GM06990 (cell line): ENCODE measurements around the gene DOK4.

ENCODE experiments used
- DNase-seq: peaks from one replicate; pipeline ENCODE4 v3.0.0-alpha.2; 2011; ENCODE audit not compliant: insufficient read length; ENCODE audit errors: extremely low read depth
- H3K27me3 ChIP-seq: replicated peaks from 2 replicates; pipeline ENCODE4 v1.6.0; 2011; ENCODE audit warnings: low read length; ENCODE audit not compliant: control insufficient read depth, insufficient read depth
- H3K36me3 ChIP-seq: 2 replicates; pipeline ENCODE4 v1.5.1; 2011; ENCODE audit warnings: low read length; ENCODE audit not compliant: control insufficient read depth, insufficient read depth
- H3K4me3 ChIP-seq: replicated peaks from 2 replicates; pipeline ENCODE4 v1.5.1; 2011; ENCODE audit warnings: low read depth, mild to moderate bottlenecking, control low read depth, low read length
- CTCF ChIP-seq: IDR thresholded peaks from 2 replicates; pipeline ENCODE4 v1.5.1; 2011; ENCODE audit warnings: low read length, control low read depth, mild to moderate bottlenecking, inconsistent platforms; ENCODE audit not compliant: insufficient read depth, poor library complexity, severe bottlenecking

DOK4 gene

GRCh38 chr16:57468346-57468745 is 17.9 kb downstream of the DOK4 start:
- peaks cover 40% of the 10 kb centered on the region for H3K36me3 ChIP-seq
- no peaks in the 10 kb centered on the region for H3K27me3 ChIP-seq
- no peak overlapping the region for H3K4me3 ChIP-seq
- no peak for DNase-seq
- no peak for TF ChIP-seq CTCF

GRCh38 chr16:57464523-57464922 is 21.8 kb downstream of the DOK4 start:
- Histone ChIP-seq H3K36me3 (peaks cover 25% of the 10 kb centered on the region), H3K27me3 (no peaks in the 10 kb centered on the region), H3K4me3 (no peak overlapping the region)
- DNase-seq, result no peak
- TF ChIP-seq CTCF, result no peak

- no peak for TF ChIP-seq CTCF
- Histone ChIP-seq H3K27me3 (no peaks in the 10 kb centered on the region), H3K36me3 (peaks cover 21% of the 10 kb centered on the region), H3K4me3 (peak overlapping the region; percentile 98)
- DNase-seq, result no peak
Observed at GRCh38 chr16:57462978-57463362, 23.3 kb downstream of the DOK4 start.

- H3K27me3 ChIP-seq, result no peaks in the 10 kb centered on the region
- peak; percentile 91 for DNase-seq
- H3K4me3 ChIP-seq, result peak within 1 kb of the TSS; percentile 98
- TF ChIP-seq CTCF, result peak; percentile 98
- H3K36me3 ChIP-seq, result peaks cover 24% of the 10 kb centered on the region
Observed at GRCh38 chr16:57462209-57462977, 23.9 kb downstream of the DOK4 start, which contains the start of gene POLR2C. POLR2C (plus strand) TSS chr16:57462679; CDS start chr16:57462725, 46 bp downstream.

GRCh38 chr16:57452021-57452420 is 34.3 kb downstream of the DOK4 start:
- Histone ChIP-seq H3K27me3 (no peaks in the 10 kb centered on the region), H3K4me3 (no peak overlapping the region), H3K36me3 (peaks cover 28% of the 10 kb centered on the region)
- no peak for DNase-seq
- TF ChIP-seq CTCF, result no peak
